Heart left ventricle (tissue), 13 donors: Measurements from ENCODE around the gene FEM1B.

Experiments
- POLR2A ChIP-seq, 2 donors: fragments of 450-650 bp; IDR thresholded peaks; one replicate each; pipeline ENCODE4 v1.6.1; 2017; ENCODE audit warnings: antibody characterized with exemption in 2 of 2, mild to moderate bottlenecking in 2 of 2, moderate library complexity in 2 of 2
- TF ChIP-seq, protein P1 (sequence below), 12 donors: fragments of 200-600 bp; sonication (generic) in 4 of 12; IDR thresholded peaks; one replicate each; pipeline versions ENCODE4 v1.5.0 to v1.8.0; 2018 to 2022; ENCODE audit warnings: antibody characterized with exemption in 12 of 12, mild to moderate bottlenecking in 5 of 12
- donor health status: ischemic (EF 13 %, LVEDD 7.1; RV severe dilation, severe dysfunction).
- donor health status: DM: no; HTN: yes; CAD: no.
- donor health status: DM: no; HTN: no; CAD: no.
- donor health status: ischemic (EF 25% LVEDD 6.9; RV normal size, moderate dysfunction).
- donor health status: ischemic (EF 25% LVEDD 5.7; RV mildly dilated, moderate dysfunction).
- donor health status: ischemic (EF 35%, LVEDD 5.7; RV mildly dilated, moderate dysfunction).
- donor health status: nonischemic (EF 11% LVEDD 7.7; RV severe dilation, severe dysfunction).
- donor health status: DM: yes; HTN: yes; CAD: no.
- donor health status: PGD.
- donor health status: ischemic (EF 29% LVEDD 5.4; RV normal size, mild dysfunction).
- donor health status: nonischemic (EF 23%, LVEDD 6.1; RV moderate dilation, normal function).

DNA sequence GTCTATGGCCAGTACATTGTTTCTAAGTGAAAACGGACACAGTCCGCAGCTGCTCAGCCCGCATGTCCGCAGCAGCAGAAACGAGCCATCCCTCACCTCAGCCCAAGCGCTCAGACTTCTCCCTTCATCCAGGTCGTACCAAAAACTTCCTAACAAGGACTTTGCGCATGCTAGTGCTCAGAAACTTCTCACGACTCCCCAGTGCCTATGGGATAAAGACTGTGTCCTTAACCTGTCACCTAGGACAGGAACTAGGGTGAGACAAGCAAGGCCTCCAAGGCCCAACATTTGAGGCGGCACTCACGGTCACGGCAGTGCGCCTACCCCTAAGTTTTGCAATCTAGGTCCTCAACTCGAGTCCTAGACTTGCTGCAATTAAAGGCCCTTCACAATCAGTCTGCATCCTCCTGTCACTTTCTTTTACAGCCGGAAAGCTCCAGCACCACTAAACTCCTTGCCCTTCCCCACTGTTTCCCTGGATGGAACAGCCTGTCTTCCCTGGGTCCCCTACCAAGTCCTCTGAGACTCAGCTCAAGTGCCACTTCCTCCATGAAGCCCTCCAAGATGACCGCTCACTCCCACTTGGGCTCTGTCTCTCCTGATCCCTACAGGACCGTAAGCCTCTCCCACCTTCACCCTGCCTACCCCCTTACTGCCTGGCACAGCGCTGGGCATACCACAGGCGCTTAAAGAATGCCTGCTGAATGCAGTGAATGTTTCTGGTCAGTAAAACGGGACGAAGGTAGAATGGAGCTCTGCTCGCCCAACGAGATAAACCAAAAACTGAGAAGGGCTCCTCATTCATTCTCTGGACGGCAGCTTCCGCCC, 49.2 kb upstream of the FEM1B start:
- TF ChIP-seq POLR2A (IDR thresholded peaks at IDR 0.05): no peak
- TF ChIP-seq, protein P1, sequence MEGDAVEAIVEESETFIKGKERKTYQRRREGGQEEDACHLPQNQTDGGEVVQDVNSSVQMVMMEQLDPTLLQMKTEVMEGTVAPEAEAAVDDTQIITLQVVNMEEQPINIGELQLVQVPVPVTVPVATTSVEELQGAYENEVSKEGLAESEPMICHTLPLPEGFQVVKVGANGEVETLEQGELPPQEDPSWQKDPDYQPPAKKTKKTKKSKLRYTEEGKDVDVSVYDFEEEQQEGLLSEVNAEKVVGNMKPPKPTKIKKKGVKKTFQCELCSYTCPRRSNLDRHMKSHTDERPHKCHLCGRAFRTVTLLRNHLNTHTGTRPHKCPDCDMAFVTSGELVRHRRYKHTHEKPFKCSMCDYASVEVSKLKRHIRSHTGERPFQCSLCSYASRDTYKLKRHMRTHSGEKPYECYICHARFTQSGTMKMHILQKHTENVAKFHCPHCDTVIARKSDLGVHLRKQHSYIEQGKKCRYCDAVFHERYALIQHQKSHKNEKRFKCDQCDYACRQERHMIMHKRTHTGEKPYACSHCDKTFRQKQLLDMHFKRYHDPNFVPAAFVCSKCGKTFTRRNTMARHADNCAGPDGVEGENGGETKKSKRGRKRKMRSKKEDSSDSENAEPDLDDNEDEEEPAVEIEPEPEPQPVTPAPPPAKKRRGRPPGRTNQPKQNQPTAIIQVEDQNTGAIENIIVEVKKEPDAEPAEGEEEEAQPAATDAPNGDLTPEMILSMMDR (IDR thresholded peaks at IDR 0.05): no peak
